K562 treated with DMSO at 1 percent for 4 hours (cell line): ENCODE results near the gene SEPTIN10. TPM values are rescaled to one million over a fixed set of nuclear protein-coding genes. Genes with fewer than 3 reads are reported as not detected.

Experiments
- total RNA-seq: library from RNA; unstranded; fragments of 300-600 nt; gene quantifications from 2 replicates; pipeline ENCODE4 v1.2.3, GENCODE V29; 2022; ENCODE audit not compliant: insufficient read depth

The SEPTIN10 gene
- not detected in 2 replicates for total RNA-seq

DNA sequence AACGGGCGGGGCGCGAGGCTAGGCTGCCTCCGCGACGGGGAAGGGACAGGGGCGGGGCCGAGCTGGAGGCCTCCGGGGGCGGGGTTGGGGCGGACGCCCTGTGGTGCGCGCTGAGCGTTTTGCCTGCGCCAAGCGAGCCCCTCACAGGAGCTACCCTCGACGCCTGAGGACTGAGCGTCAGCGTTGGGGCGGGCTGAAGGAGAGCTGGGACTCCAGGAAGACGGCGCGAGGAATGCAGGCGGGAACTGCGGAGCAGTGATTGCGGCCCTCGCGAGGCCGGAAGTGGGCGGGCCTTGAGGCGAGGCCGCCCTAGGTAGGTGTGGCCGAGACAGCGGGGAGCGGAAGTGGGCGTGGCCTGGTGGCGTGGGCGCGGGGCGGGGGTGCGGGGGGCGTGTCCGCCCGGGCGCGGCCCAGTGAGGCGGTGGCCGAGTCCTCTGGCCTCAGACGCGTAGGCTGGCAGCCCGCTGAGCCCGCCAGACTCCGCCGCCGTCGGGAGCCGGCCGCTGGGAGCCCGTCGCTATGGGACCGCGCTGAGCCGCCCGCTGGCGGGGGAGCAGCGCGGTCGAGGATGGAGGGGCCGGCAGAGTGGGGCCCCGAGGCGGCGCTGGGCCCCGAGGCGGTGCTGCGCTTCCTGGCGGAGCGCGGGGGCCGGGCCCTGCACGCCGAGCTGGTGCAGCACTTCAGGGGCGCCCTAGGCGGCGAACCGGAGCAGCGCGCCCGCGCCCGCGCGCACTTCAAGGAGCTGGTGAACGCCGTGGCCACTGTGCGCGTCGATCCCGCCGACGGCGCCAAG is at the start of gene SEPTIN10, which contains the start of gene SOWAHC:
Gene SEPTIN10, minus strand, starts transcription at position 45 of the 793 bp plus-strand sequence. CDS start 139 bp downstream, outside the sequence.
Gene SOWAHC, plus strand, starts transcription at position 443 of the 793 bp plus-strand sequence. Its CDS starts 126 bp downstream, at position 569.

Other genes with a start within 250 kb of the SEPTIN10 start
- not detected in 2 replicates for gene SOWAHC, start 398 bp upstream of the SEPTIN10 start, total RNA-seq
- not detected in 2 replicates for gene RGPD5, start 180.3 kb upstream of the SEPTIN10 start, total RNA-seq